Smooth muscle cell (in vitro differentiated cells): ENCODE results near the gene KRTAP20-1. TPM values are rescaled to one million over a fixed set of nuclear protein-coding genes. Genes with fewer than 3 reads are reported as not detected.

ENCODE experiments used
- DNase-seq: peaks from one replicate; lab custom pipeline; 2025; ENCODE audit not compliant: unreplicated experiment; lab: John Stamatoyannopoulos, UW
- H2AFZ ChIP-seq: fragments of 200-600 bp; sonication (generic); 2 replicates; pipeline ENCODE4 v1.6.0; 2016; ENCODE audit warnings: antibody characterized with exemption, low read depth, mild to moderate bottlenecking
- H3F3A ChIP-seq: fragments of 200-600 bp; sonication (generic); 2 replicates; pipeline ENCODE4 v1.6.0; 2017; ENCODE audit warnings: antibody characterized with exemption, low read depth
- H3K27ac ChIP-seq: fragments of 200-600 bp; sonication (generic); 2 replicates; pipeline ENCODE4 v1.5.1; 2016; ENCODE audit warnings: low read depth, mild to moderate bottlenecking
- H3K27me3 ChIP-seq: fragments of 200-600 bp; sonication (generic); 2 replicates; pipeline ENCODE4 v1.6.1; 2016; ENCODE audit warnings: low read depth, mild to moderate bottlenecking
- H3K36me3 ChIP-seq: fragments of 200-600 bp; sonication (generic); 2 replicates; pipeline ENCODE4 v1.5.1; 2016; ENCODE audit warnings: low read depth
- H3K4me1 ChIP-seq: fragments of 200-600 bp; sonication (generic); 2 replicates; pipeline ENCODE4 v1.5.1; 2016; ENCODE audit warnings: low read depth
- H3K4me2 ChIP-seq: fragments of 200-600 bp; sonication (generic); 2 replicates; pipeline ENCODE4 v1.6.0; 2016; ENCODE audit warnings: mild to moderate bottlenecking
- H3K4me3 ChIP-seq: fragments of 200-600 bp; sonication (generic); 2 replicates; pipeline ENCODE4 v1.5.1; 2016; ENCODE audit warnings: mild to moderate bottlenecking
- H3K79me2 ChIP-seq: fragments of 200-600 bp; sonication (generic); 2 replicates; pipeline ENCODE4 v1.6.0; 2016; ENCODE audit warnings: low read depth, mild to moderate bottlenecking
- H3K9ac ChIP-seq: fragments of 200-600 bp; sonication (generic); 2 replicates; pipeline ENCODE4 v1.6.0; 2016; ENCODE audit warnings: low read depth
- H3K9me3 ChIP-seq: fragments of 200-600 bp; sonication (generic); replicated peaks from 2 replicates; pipeline ENCODE4 v1.5.1; 2016; ENCODE audit warnings: low read depth
- H4K20me1 ChIP-seq: fragments of 200-600 bp; sonication (generic); 2 replicates; pipeline ENCODE4 v1.6.0; 2016; ENCODE audit warnings: low read depth
- WGBS: methylation state at CpG from one replicate; pipeline ENCODE4 v1.1.7; 2016; ENCODE audit warnings: low lambda C conversion rate; 5-methylcytosine and 5-hydroxymethylcytosine counted together
- polyA plus RNA-seq: library from polyadenylated mRNA; unstranded; fragments of >200 nt; fragmentation: Nextera tagmentation; extraction: Ambion mirVana; gene quantifications from 2 replicates; pipeline ENCODE4 v1.2.1, GENCODE V29; 2016
- total RNA-seq: library from RNA; depleted of rRNA; stranded (reverse); fragments of >200 nt; gene quantifications from 2 replicates; pipeline ENCODE4 v1.2.3, GENCODE V29; 2014
- TF ChIP-seq, protein P1 (sequence below): fragments of 200-600 bp; sonication (generic); IDR thresholded peaks from 2 replicates; pipeline ENCODE4 v1.5.1; 2017; ENCODE audit warnings: borderline replicate concordance, mild to moderate bottlenecking, antibody characterized with exemption; ENCODE audit not compliant: insufficient read depth, poor library complexity, severe bottlenecking

KRTAP20-1 gene
- total and polyA plus RNA-seq, 2 experiments from 2014 or later = not detected

DNA sequence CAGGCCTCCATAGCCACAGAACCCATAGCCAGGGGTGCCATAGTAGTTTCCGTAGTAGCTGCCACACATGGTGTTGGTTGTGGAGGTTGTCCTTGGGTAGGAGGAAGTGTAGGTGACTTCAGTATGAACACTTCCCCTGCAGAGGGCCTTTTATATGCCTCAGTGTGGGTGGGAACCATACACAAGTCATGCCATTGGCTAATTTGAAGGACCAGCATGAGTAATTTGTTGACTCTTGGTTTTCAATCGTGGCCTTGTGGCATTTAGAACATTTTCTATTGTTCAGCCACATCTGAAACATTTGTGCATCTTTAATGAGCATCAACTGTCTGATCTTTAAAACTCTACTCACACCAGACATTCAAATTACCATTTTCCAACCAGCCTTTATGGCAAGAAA, 2.4 kb upstream of the KRTAP20-1 start, which contains the start of gene KRTAP6-1:
KRTAP6-1 (minus strand) TSS at position 95 of the 400 bp plus-strand sequence; CDS start at position 69, 26 bp downstream.
- TF ChIP-seq, protein P1, sequence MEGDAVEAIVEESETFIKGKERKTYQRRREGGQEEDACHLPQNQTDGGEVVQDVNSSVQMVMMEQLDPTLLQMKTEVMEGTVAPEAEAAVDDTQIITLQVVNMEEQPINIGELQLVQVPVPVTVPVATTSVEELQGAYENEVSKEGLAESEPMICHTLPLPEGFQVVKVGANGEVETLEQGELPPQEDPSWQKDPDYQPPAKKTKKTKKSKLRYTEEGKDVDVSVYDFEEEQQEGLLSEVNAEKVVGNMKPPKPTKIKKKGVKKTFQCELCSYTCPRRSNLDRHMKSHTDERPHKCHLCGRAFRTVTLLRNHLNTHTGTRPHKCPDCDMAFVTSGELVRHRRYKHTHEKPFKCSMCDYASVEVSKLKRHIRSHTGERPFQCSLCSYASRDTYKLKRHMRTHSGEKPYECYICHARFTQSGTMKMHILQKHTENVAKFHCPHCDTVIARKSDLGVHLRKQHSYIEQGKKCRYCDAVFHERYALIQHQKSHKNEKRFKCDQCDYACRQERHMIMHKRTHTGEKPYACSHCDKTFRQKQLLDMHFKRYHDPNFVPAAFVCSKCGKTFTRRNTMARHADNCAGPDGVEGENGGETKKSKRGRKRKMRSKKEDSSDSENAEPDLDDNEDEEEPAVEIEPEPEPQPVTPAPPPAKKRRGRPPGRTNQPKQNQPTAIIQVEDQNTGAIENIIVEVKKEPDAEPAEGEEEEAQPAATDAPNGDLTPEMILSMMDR = no peak
- H3K9ac ChIP-seq = no peak within 1 kb of the TSS
- no peak within 1 kb of the TSS for H2AFZ ChIP-seq
- no peaks in the 10 kb centered on the region for H3K9me3 ChIP-seq
- H3F3A ChIP-seq = no peaks in the 10 kb centered on the region
- no peak within 1 kb of the TSS for H3K27ac ChIP-seq
- no peak within 1 kb of the TSS for H3K4me2 ChIP-seq
- H3K4me3 ChIP-seq = no peak within 1 kb of the TSS
- no peaks in the 10 kb centered on the region for H3K4me1 ChIP-seq
- no peaks in the 10 kb centered on the region for H3K36me3 ChIP-seq
- H4K20me1 ChIP-seq = no peaks in the 10 kb centered on the region
- no peaks in the 10 kb centered on the region for H3K79me2 ChIP-seq
- no peak for DNase-seq
- H3K27me3 ChIP-seq = no peaks in the 10 kb centered on the region
- 68% methylated on average over 2 of the region's 2 CpGs for WGBS

DNA sequence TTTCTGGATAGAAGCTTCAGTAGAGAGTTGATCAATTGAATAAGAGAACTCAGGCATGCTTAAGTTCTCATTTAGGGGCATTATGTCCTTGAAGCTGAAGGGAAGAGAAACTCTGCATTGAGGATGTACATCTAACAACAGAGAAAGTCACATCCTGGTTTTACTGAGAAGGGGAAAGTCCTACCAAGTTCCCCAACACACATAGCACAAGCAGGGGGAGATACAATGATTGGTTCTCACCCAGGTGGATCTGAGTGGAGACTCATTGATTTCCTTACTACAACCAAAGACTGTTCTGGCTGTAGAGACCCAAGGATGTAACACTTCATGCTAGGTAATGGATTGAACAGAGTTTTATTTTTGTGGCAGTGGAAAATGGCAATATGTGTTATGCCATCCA, 1.0 kb upstream of the KRTAP20-1 start:
- no peak overlapping the region for H3K27ac ChIP-seq
- H2AFZ ChIP-seq = no peak overlapping the region
- no peaks in the 10 kb centered on the region for H3K4me1 ChIP-seq
- no peaks in the 10 kb centered on the region for H4K20me1 ChIP-seq
- DNase-seq = no peak
- no peak overlapping the region for H3K4me2 ChIP-seq
- H3K27me3 ChIP-seq = no peaks in the 10 kb centered on the region
- no peak overlapping the region for H3K4me3 ChIP-seq
- no peak overlapping the region for H3K9ac ChIP-seq
- no peaks in the 10 kb centered on the region for H3K36me3 ChIP-seq
- no peaks in the 10 kb centered on the region for H3K9me3 ChIP-seq
- no peaks in the 10 kb centered on the region for H3F3A ChIP-seq
- TF ChIP-seq, protein P1 = no peak
- no peaks in the 10 kb centered on the region for H3K79me2 ChIP-seq

DNA sequence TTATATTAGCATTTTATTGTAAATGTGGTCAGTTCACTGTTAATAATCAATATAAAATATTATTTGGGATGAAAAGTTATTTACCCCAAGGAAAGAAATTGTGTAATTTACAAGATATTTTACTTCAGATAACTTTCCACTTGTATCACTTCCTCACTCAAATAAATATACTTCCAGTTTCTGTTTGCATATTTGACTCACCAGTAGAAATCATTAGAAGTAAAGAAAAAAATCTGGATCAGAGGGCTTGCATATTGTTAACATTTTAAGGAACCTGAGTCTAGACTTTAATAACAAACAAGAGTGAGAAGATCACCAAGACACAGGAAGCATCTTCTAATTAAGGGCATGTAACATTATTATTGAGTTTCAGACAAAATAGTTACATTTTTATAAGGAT, 3.9 kb downstream of the KRTAP20-1 start:
- Histone ChIP-seq H3F3A (no peaks in the 10 kb centered on the region), H3K4me1 (no peaks in the 10 kb centered on the region), H2AFZ (no peak overlapping the region), H3K9ac (no peak overlapping the region), H4K20me1 (no peaks in the 10 kb centered on the region), H3K9me3 (no peaks in the 10 kb centered on the region), H3K27ac (no peak overlapping the region), H3K4me2 (no peak overlapping the region), H3K4me3 (no peak overlapping the region), H3K79me2 (no peaks in the 10 kb centered on the region), H3K36me3 (no peaks in the 10 kb centered on the region), H3K27me3 (no peaks in the 10 kb centered on the region)
- TF ChIP-seq, protein P1 = no peak
- DNase-seq = no peak

DNA sequence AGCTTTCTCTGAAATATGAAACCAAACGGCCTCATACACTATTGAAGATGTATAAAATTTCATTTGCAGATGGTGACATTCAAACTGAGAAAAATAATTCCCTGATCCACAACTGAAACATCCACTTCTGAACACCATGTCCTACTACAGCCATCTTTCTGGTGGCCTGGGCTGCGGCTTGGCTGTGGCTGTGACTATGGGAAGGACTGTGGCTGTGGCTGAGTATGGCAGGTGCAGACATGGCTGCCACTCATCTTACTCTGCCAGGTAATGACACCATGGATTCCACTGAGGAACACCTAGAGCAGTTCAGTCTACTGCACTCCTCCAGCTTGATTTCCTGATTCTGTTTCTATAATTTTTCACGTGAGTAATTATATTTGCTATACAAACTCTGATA, 4.3 kb downstream of the KRTAP20-1 start, which contains the start of gene KRTAP20-4:
KRTAP20-4 (plus strand) TSS at position 106 of the 400 bp plus-strand sequence.
- Histone ChIP-seq H3F3A (no peaks in the 10 kb centered on the region), H3K27ac (no peak within 1 kb of the TSS), H3K9ac (no peak within 1 kb of the TSS), H3K4me3 (no peak within 1 kb of the TSS), H2AFZ (no peak within 1 kb of the TSS), H3K79me2 (no peaks in the 10 kb centered on the region), H4K20me1 (no peaks in the 10 kb centered on the region), H3K36me3 (no peaks in the 10 kb centered on the region), H3K4me1 (no peaks in the 10 kb centered on the region), H3K4me2 (no peak within 1 kb of the TSS), H3K27me3 (no peaks in the 10 kb centered on the region), H3K9me3 (no peaks in the 10 kb centered on the region)
- TF ChIP-seq, protein P1 = no peak
- 83% methylated on average over 3 of the region's 3 CpGs for WGBS
- DNase-seq = no peak
